ELR (cell line): ENCODE data around the gene CYP2D6.
"Not testable (repeated sequence)": the region's sequence is repeated elsewhere in the genome, so short reads cannot be mapped to it uniquely, and the experiment has no call there.

ENCODE experiments used
- DNase-seq: peaks from one replicate; pipeline ENCODE4 v3.0.0-alpha.2; 2015; ENCODE audit warnings: low read depth

Gene CYP2D6

GRCh38 chr22:42130639-42131431, at the start of gene CYP2D6:
Gene CYP2D6 (minus strand): TSS chr22:42130810. CDS start chr22:42130791, 19 bp downstream.
- not testable (repeated sequence) for DNase-seq

- peak; percentile 87 for DNase-seq
Observed at GRCh38 chr22:42179616-42180015, 49.0 kb upstream of the CYP2D6 start.

GRCh38 chr22:42178910-42179519, 48.4 kb upstream of the CYP2D6 start:
- no peak for DNase-seq

- no peak for DNase-seq
Observed at GRCh38 chr22:42177891-42178336, 47.3 kb upstream of the CYP2D6 start.

GRCh38 chr22:42176255-42176915, 45.8 kb upstream of the CYP2D6 start:
- DNase-seq: no peak

GRCh38 chr22:42174062-42174461, 43.5 kb upstream of the CYP2D6 start:
- DNase-seq: peak; percentile 36

- DNase-seq: no peak
Observed at GRCh38 chr22:42173183-42173926, 42.7 kb upstream of the CYP2D6 start.

- DNase-seq: peak; percentile 52
Observed at GRCh38 chr22:42172773-42173172, 42.2 kb upstream of the CYP2D6 start.

- DNase-seq: no peak
Observed at GRCh38 chr22:42171946-42172719, 41.5 kb upstream of the CYP2D6 start.

GRCh38 chr22:42171417-42171816, 40.8 kb upstream of the CYP2D6 start:
- no peak for DNase-seq

GRCh38 chr22:42170946-42171345, 40.3 kb upstream of the CYP2D6 start:
- DNase-seq: peak; percentile 6

- peak; percentile 76 for DNase-seq
Observed at GRCh38 chr22:42169055-42169469, 38.5 kb upstream of the CYP2D6 start.

GRCh38 chr22:42168476-42168875, 37.9 kb upstream of the CYP2D6 start:
- DNase-seq: no peak

- DNase-seq: no peak
Observed at GRCh38 chr22:42167066-42167465, 36.5 kb upstream of the CYP2D6 start.

- no peak for DNase-seq
Observed at GRCh38 chr22:42164901-42165300, 34.3 kb upstream of the CYP2D6 start.

GRCh38 chr22:42163515-42163914, 32.9 kb upstream of the CYP2D6 start:
- DNase-seq: no peak

GRCh38 chr22:42162728-42163489, 32.3 kb upstream of the CYP2D6 start:
- DNase-seq: no peak

- DNase-seq: no peak
Observed at GRCh38 chr22:42160830-42161696, 30.5 kb upstream of the CYP2D6 start.

GRCh38 chr22:42160251-42160650, 29.6 kb upstream of the CYP2D6 start:
- DNase-seq: no peak
